SK-N-SH treated with all-trans-retinoic acid at 6 μM for 48 hours (cell line): ENCODE data around the gene NSA2.

Experiments
- ATAC-seq: fragments of 200-7000 bp; cut with Tn5 transposase; 3 replicates; pipeline ENCODE4 v1.9.1; 2020; ENCODE audit warnings: mild to moderate bottlenecking, moderate library complexity
- ARNTL ChIP-seq: fragments of 450-650 bp; formaldehyde crosslinking; IDR thresholded peaks from 2 replicates; pipeline ENCODE4 v1.5.0; 2020; ENCODE audit warnings: low read depth, mild to moderate bottlenecking, moderate library complexity, borderline replicate concordance
- BACH2 ChIP-seq: fragments of 250-450 bp; sonication (Bioruptor Pico); IDR thresholded peaks from 2 replicates; pipeline ENCODE4 v1.9.0; 2021; ENCODE audit warnings: mild to moderate bottlenecking, borderline replicate concordance
- CSDC2 ChIP-seq: fragments of 250-450 bp; sonication (Bioruptor Pico); IDR thresholded peaks from 2 replicates; pipeline ENCODE4 v1.5.0; 2020; ENCODE audit warnings: mild to moderate bottlenecking, moderate library complexity
- ESRRG ChIP-seq: fragments of 250-450 bp; sonication (Bioruptor Pico); IDR thresholded peaks from 2 replicates; pipeline ENCODE4 v1.6.1; 2021; ENCODE audit warnings: mild to moderate bottlenecking
- GLIS3 ChIP-seq: fragments of 250-450 bp; sonication (Bioruptor Pico); IDR thresholded peaks from 2 replicates; pipeline ENCODE4 v1.5.0; 2020; ENCODE audit warnings: mild to moderate bottlenecking, moderate library complexity
- ISL1 ChIP-seq: fragments of 250-450 bp; sonication (Bioruptor Pico); IDR thresholded peaks from 2 replicates; pipeline ENCODE4 v2.1.2; 2022; ENCODE audit warnings: mild to moderate bottlenecking, moderate library complexity
- OSR1 ChIP-seq: fragments of 250-450 bp; sonication (Bioruptor Pico); IDR thresholded peaks from 2 replicates; pipeline ENCODE4 v1.8.0; 2022; ENCODE audit warnings: moderate library complexity, mild to moderate bottlenecking, inconsistent platforms
- PPARA ChIP-seq: fragments of 250-450 bp; sonication (Bioruptor Pico); IDR thresholded peaks from 2 replicates; pipeline ENCODE4 v1.5.0; 2020; ENCODE audit warnings: mild to moderate bottlenecking, borderline replicate concordance
- RARB ChIP-seq: fragments of 250-450 bp; sonication (Bioruptor Pico); IDR thresholded peaks from 2 replicates; pipeline ENCODE4 v1.8.0; 2021; ENCODE audit warnings: mild to moderate bottlenecking, moderate library complexity
- SNAI2 ChIP-seq: fragments of 250-450 bp; sonication (Bioruptor Pico); IDR thresholded peaks from 2 replicates; pipeline ENCODE4 v1.5.0; 2020; ENCODE audit warnings: mild to moderate bottlenecking, moderate library complexity
- TCF4 ChIP-seq: fragments of 250-450 bp; sonication (Bioruptor Pico); IDR thresholded peaks from 2 replicates; pipeline ENCODE4 v1.8.0; 2021; ENCODE audit warnings: mild to moderate bottlenecking, moderate library complexity, borderline replicate concordance
- TOX ChIP-seq: fragments of 250-450 bp; sonication (Bioruptor Pico); IDR thresholded peaks from 2 replicates; pipeline ENCODE4 v1.8.0; 2021; ENCODE audit warnings: mild to moderate bottlenecking, moderate library complexity, borderline replicate concordance
- TSHZ2 ChIP-seq: fragments of 250-450 bp; sonication (Bioruptor Pico); IDR thresholded peaks from 2 replicates; pipeline ENCODE4 v1.5.0; 2020; ENCODE audit warnings: mild to moderate bottlenecking, moderate library complexity
- ZC3H10 ChIP-seq: fragments of 250-450 bp; sonication (Bioruptor Pico); IDR thresholded peaks from 2 replicates; pipeline ENCODE4 v1.5.1; 2021; ENCODE audit warnings: mild to moderate bottlenecking, moderate library complexity
- ZFP3 ChIP-seq: fragments of 250-450 bp; sonication (Bioruptor Pico); IDR thresholded peaks from 2 replicates; pipeline ENCODE4 v1.5.0; 2020; ENCODE audit warnings: mild to moderate bottlenecking, moderate library complexity
- ZFP30 ChIP-seq: fragments of 450-650 bp; formaldehyde crosslinking; IDR thresholded peaks from 2 replicates; pipeline ENCODE4 v1.5.0; 2022; ENCODE audit warnings: mild to moderate bottlenecking, moderate library complexity
- ZNF565 ChIP-seq: fragments of 450-650 bp; formaldehyde crosslinking; conservative IDR thresholded peaks from 2 replicates; pipeline ENCODE4 v1.5.0; 2020; ENCODE audit warnings: low read depth, mild to moderate bottlenecking, moderate library complexity
- ZNF70 ChIP-seq: fragments of 450-650 bp; formaldehyde crosslinking; IDR thresholded peaks from 2 replicates; pipeline ENCODE4 v1.5.0; 2020; ENCODE audit warnings: mild to moderate bottlenecking, moderate library complexity
- ZNF8 ChIP-seq: fragments of 450-650 bp; formaldehyde crosslinking; IDR thresholded peaks from 2 replicates; pipeline ENCODE4 v1.5.0; 2020; ENCODE audit warnings: mild to moderate bottlenecking, moderate library complexity
- TF ChIP-seq, protein P1 (sequence below): fragments of 250-450 bp; sonication (Bioruptor Pico); IDR thresholded peaks from 2 replicates; pipeline ENCODE4 v1.8.0; 2020; ENCODE audit warnings: mild to moderate bottlenecking, moderate library complexity, borderline replicate concordance
- TF ChIP-seq, protein P2 (sequence below): fragments of 250-450 bp; sonication (Bioruptor Pico); IDR thresholded peaks from 2 replicates; pipeline ENCODE4 v1.5.1; 2020; ENCODE audit warnings: low read depth, mild to moderate bottlenecking, moderate library complexity

The NSA2 gene

DNA sequence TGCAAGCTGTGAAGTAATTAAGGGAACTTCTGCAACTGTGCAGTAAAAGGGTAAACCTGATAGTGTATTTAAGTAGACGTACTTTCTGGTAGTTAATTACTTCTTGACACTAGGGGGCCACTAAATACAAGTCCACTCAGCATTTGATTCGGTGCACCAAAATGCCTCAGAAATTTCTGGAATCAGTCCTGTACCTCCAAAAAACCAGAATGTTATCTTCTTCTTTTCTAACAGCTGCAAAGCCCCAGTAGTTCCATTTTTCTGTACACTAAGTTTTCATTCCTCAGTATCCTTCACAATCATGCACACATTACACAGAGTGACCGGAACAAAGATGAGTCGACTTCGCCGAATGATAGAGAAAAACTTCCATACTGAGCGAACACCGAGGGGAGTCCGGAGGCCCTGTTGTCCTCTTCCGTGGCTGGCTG, 616 bp upstream of the NSA2 start (continued):
- TF ChIP-seq, protein P1, sequence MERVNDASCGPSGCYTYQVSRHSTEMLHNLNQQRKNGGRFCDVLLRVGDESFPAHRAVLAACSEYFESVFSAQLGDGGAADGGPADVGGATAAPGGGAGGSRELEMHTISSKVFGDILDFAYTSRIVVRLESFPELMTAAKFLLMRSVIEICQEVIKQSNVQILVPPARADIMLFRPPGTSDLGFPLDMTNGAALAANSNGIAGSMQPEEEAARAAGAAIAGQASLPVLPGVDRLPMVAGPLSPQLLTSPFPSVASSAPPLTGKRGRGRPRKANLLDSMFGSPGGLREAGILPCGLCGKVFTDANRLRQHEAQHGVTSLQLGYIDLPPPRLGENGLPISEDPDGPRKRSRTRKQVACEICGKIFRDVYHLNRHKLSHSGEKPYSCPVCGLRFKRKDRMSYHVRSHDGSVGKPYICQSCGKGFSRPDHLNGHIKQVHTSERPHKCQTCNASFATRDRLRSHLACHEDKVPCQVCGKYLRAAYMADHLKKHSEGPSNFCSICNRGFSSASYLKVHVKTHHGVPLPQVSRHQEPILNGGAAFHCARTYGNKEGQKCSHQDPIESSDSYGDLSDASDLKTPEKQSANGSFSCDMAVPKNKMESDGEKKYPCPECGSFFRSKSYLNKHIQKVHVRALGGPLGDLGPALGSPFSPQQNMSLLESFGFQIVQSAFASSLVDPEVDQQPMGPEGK, result no peak
- TF ChIP-seq PPARA (CRISPR knock-in tag), result no peak
- TF ChIP-seq ZFP3 (CRISPR knock-in tag), result no peak
- TF ChIP-seq TCF4 (CRISPR knock-in tag), result no peak
- no peak for TF ChIP-seq ZNF70
- no peak for TF ChIP-seq ZFP30 (CRISPR knock-in tag)
- TF ChIP-seq ESRRG (CRISPR knock-in tag), result no peak
- TF ChIP-seq OSR1 (CRISPR knock-in tag), result no peak
- no peak for TF ChIP-seq TSHZ2 (CRISPR knock-in tag)

GRCh38 chr5:74767579-74767913, 497 bp downstream of the NSA2 start:
- no peak for TF ChIP-seq ISL1
- no peak for TF ChIP-seq TSHZ2 (CRISPR knock-in tag)
- no peak for TF ChIP-seq SNAI2 (CRISPR knock-in tag)
- TF ChIP-seq ESRRG (CRISPR knock-in tag), result no peak
- TF ChIP-seq RARB, result no peak
- TF ChIP-seq ARNTL (CRISPR knock-in tag), result no peak
- TF ChIP-seq, protein P1, result no peak
- TF ChIP-seq TOX (CRISPR knock-in tag), result no peak
- TF ChIP-seq ZFP3 (CRISPR knock-in tag), result no peak
- peak; percentile 62 for ATAC-seq

GRCh38 chr5:74772359-74772758, 5.3 kb downstream of the NSA2 start:
- TF ChIP-seq ARNTL (CRISPR knock-in tag) (no peak), OSR1 (CRISPR knock-in tag) (no peak), TOX (CRISPR knock-in tag) (no peak), ZFP30 (CRISPR knock-in tag) (no peak), CSDC2 (CRISPR knock-in tag) (no peak), ZC3H10 (no peak), GLIS3 (no peak), SNAI2 (CRISPR knock-in tag) (no peak), ZFP3 (CRISPR knock-in tag) (no peak), ZNF565 (CRISPR knock-in tag) (no peak), BACH2 (no peak), ZNF8 (no peak), RARB (no peak), ESRRG (CRISPR knock-in tag) (no peak), ISL1 (no peak), ZNF70 (no peak), PPARA (CRISPR knock-in tag) (no peak)
- TF ChIP-seq, protein P1, result no peak
- TF ChIP-seq, protein P2, sequence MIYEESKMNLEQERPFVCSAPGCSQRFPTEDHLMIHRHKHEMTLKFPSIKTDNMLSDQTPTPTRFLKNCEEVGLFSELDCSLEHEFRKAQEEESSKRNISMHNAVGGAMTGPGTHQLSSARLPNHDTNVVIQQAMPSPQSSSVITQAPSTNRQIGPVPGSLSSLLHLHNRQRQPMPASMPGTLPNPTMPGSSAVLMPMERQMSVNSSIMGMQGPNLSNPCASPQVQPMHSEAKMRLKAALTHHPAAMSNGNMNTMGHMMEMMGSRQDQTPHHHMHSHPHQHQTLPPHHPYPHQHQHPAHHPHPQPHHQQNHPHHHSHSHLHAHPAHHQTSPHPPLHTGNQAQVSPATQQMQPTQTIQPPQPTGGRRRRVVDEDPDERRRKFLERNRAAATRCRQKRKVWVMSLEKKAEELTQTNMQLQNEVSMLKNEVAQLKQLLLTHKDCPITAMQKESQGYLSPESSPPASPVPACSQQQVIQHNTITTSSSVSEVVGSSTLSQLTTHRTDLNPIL (CRISPR knock-in tag), result no peak
- no peak for ATAC-seq
